Measurements from ENCODE around the gene TNFRSF25.
"Not testable (repeated sequence)": the region's sequence is repeated elsewhere in the genome, so short reads cannot be mapped to it uniquely, and the experiment has no call there.

TNFRSF25 gene

DNA sequence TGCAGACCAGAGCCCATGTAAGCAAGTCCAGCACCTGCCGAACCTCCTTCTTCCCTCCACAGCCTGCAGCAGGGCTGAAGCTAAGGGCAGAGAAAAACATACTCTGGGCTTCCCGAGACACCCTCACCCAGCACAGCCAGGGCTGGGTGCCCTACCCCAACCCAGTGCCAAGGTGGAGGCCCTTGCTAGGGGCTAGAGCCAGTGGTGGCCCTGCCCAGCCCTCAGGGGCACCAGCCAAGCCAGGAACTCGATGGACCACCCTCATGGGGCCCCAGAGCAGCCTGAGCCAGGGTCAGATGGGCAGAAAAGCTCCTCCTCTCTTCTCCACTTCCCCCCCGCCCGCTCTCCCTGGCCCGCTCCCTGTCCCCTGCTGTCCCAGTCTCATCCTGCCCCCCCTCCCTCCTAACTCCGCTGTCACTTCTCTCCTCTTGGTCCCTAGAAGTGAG, 15.9 kb downstream of the TNFRSF25 start:
- no peak for DNase-seq

DNA sequence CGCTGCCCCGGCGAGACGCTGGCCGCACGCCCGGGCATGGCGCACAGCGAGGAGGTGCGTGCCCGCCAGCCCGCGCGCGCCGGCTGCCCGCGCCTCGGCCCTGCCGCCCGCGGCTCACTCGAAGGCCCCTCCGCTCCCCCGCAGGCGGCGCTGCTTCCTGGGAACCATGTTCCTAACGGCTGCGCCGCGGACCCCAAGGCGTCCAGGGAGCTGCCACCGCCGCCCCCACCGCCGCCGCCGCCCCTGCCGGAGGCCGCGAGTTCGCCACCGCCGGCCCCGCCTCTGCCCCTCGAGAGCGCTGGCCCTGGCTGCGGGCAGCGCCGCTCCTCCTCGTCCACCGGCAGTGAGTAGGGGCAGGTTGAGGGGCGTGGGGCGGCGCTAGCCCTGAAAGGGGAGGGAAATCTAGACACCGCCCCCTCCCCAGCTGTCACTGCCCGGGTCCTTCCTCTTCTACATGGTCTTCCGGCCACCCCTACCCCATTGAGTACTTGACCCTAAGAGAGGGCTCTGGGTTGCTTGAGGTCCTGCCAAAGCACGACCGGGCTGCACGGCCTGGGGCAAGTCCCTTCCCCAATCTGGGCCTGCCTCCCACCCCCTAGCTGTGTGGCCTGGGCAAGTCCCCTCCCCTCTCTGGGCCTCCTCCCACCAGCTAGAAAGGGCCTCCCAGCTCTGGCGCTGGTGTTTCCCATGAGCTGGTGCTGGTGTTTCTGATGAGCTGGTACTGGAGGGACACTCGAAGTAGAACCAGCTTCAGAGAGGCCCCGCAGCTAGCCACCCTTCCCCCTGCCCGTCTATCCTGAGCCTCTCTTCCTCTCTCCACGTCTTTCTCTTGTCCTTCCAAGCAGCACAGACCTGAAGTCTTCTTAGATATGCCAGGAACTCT, 17.0 kb downstream of the TNFRSF25 start:
- DNase-seq = no peak

DNA sequence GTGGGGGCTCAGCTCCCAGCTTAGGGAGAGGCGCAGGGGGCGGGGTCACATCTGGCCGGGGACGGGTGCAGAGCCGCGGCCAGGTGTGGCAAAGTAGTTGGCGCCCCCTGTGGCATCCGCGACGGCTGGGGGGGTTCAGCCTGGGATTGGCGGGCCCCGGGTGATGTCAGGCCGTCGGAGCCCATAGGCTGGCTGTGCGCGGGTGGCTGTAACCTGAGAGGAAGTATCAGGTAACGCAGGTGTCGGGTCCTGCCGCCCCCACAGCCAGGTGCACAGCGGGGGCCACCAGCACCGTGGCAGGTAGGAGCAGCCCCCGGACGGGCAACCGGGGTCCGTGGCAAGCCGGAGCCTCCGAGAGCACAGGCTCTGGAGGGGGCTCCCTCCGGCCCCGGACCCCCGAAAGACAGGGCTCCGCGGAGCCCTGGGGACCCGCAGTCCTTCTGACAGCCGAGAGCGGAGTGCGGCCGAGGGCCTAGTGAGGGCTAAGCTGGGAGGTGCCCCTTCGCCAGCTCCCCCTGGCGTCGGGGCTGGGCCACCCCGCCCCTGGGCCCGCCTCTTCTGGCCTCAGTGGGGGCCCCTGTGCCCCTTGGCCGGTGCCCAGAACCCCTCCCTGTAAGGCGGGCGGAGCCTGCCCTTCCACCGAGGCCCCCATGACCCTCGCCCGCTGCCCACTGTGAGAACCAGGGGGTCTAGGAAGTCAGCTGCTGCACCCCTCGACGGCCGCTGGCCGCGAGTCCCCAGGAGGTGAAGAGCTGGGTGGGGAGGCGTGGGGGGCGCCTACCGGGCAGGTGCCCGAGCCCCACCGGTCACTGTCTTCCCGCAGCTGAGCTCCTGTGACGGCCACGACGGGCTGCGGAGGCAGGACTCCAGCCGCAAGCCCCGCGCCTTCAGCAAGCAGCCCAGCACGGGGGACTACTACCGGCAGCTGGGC, 17.9 kb downstream of the TNFRSF25 start:
- peak; percentile 58 for DNase-seq

DNA sequence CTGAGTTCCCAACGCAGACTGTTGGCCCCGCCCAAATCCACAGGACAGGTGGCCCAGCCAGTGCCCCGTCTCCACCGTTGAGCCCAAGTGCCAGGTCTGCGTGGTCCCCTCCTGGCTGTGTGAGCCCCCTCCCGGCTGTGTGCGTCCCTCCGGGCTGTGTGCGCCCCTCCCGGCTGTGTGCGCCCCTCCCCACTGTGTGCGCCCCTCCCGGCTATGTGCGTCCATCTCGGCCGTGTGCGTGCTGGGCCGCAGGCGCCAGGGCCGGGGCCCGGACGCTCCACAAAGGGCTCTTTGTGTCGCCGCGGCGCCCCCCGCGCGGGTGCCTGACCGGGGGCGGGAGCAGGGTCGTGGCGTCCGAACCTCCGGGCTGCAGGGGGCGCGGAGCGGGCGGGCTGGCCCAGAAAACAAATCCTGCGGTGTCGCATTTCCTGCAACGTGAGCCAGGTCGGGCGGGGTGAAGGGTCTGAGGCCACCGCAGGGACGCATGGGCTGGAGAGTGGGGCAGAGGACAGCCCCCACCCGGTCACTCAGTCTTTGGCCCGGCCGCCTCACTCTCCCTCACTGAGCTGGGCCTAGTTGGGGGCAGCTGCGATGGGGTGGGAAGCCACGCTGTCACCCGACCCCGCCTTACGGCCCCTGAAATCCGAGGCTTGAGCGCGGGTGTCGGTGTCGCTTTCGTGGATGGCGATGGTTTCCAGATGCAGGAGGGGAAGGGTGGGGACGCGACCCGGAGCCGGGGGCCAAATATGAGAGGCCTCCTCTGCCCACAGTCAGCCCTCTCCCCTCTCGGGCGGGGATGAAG, 18.8 kb downstream of the TNFRSF25 start:
- DNase-seq = no peak

GRCh38 chr1:6446665-6447015, 19.3 kb downstream of the TNFRSF25 start:
- DNase-seq = no peak

- DNase-seq = not testable (repeated sequence)
Measured at GRCh38 chr1:6445929-6446328, 20.0 kb downstream of the TNFRSF25 start.

DNA sequence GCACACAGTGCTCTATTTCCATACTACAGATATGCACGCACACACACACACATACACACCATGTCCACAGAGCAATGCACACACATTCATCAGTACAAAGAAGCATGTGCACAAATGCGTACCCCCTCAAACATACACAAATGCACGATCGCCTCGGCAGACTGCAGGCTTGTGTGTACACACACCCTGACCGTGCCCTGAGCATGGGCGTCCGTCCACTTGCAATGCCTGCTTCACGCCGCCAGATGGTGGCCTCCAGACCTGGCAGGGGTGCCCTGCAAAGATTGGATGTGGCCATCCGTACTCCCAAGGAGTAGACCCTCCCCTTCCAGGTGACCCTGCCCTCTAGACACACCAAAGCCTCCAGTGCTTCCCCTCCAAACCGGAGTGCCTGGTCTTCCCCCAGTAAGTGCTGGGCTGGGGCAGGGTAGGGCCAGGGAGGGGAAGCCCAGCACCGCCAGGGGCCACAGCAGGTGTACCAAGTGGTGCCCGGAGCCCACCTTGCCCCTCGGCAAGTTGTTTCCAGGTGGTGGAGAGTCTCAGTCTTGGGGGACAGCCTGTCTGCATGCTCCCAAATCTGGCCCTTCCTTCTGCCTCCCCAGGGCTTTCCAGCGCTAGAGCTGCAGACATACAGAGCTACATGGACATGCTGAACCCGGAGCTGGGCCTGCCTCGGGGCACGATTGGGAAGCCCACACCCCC, 20.8 kb downstream of the TNFRSF25 start:
- peak; percentile 29 for DNase-seq

DNA sequence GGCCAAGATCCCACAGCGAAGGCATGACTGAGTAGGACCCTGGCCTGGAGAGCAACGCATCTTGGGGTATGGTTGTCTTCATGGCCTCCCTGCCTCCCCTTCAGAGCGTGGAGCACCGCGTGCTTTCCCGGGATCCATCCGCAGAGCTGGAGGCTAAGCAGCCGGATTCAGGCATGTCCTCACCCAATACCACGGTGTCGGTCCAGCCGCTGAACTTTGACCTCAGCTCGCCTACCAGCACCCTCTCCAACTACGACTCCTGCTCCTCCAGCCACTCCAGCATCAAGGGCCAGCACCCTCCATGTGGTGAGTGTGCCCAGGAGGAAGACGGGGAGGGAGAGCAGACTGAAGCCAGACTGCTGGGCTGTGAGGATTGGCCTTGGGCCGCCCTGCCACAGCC, 21.6 kb downstream of the TNFRSF25 start:
- no peak for DNase-seq

DNA sequence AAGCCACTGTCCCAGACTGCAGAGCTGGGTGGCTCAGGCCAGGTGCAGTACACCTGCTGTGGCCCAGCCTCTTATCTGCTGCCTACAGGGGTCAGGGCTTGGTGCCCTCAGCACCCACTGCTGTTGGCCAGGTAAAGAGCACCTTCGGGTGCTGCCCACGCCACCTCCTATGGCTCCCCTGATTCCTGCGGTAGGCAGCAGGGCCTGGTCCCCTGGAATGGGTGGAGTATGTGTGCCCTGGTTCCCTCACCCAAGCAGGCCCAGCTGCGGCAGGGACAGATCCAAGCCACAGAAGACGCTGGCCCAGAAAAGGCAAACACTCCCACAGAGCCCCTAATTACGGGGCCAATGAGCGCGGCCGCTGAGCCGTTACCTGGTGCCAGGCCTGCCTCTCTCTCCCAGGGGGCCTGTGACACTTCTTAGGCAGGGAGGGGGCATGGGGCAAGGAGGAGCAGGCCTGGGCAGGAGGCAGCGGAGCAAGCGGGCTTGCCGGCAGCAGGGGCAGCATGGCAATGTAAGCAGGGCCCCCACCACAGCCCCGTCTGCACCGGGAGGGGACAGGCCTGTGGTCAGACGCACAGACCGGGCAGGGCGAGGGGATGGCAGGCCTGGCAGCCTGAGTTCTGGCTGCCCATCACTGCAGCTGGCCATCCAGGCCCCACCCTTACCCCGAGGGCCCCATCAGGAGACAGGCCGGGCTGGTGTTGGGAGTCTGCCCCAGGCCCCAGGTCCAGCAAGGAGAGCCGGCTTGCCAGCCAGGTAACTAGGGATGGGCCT, 22.4 kb downstream of the TNFRSF25 start:
- DNase-seq = no peak

- no peak for DNase-seq
Measured at GRCh38 chr1:6441586-6441985, 24.4 kb downstream of the TNFRSF25 start.

GRCh38 chr1:6440198-6441126, 25.5 kb downstream of the TNFRSF25 start:
- DNase-seq = peak; percentile 65

DNA sequence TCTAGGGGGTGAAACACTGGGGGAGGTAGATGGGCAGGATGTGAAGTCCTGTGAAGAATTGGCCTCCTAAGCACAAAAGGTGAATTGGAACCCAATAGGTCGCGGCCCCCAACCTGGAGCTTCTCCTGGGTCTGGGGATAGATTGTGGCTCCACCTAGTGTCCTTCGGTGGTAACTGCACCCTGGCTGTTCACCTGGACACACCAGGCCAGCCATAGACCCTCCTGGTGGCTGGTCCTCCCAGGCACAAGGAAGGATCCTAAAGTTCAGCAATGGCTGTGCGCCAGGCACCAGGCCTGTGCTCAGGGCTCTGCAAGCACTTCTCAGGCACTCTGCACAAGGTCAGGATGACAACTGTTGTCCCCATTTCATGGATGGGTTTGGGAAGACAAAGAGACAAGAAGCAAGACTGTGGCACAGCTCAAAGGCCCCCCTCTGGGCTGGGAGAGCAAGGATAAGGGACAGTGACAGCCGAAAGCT, 27.9 kb downstream of the TNFRSF25 start:
- peak; percentile 68 for DNase-seq

- not testable (repeated sequence) for DNase-seq
Measured at GRCh38 chr1:6437012-6437700, 28.8 kb downstream of the TNFRSF25 start.

GRCh38 chr1:6436277-6436676, 29.7 kb downstream of the TNFRSF25 start:
- not testable (repeated sequence) for DNase-seq

DNA sequence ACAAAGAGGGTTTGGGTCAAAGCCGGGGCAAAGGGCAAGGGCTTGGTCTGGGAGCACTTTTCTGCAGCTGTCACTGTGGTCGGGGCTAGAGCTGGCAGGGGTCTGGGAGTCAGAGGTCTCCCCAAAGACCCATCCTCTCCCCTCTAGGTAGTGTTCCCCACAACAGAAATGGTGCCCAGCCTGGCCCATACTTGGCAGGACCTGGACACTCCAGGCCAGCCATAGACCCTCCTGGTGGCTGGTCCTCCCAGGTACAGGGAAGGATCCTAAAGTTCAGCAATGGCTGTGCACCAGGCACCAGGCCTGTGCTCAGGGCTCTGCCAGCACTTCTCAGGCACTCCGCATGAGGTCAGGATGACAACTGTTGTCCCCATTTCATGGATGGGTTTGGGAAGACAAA, 30.4 kb downstream of the TNFRSF25 start:
- no peak for DNase-seq

DNA sequence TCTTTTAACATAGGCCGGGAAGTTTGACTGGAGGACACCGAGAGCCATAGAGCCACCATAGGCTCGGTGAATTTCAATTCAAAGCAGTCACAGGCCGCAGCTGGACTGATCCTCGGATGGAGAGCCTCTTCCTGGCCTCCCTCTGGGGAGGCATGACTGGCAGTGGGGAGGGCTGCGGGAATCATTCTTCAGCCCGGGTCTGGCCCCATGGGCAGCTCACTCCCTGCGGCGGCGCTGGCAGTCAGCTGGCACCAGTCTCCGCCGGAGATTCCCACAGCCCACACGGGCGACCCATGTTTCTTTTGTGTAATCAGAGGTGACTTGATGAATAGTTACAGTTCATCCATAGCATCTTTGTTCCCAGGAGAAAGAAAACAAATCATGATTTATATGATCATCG, 30.8 kb downstream of the TNFRSF25 start:
- DNase-seq = no peak

DNA sequence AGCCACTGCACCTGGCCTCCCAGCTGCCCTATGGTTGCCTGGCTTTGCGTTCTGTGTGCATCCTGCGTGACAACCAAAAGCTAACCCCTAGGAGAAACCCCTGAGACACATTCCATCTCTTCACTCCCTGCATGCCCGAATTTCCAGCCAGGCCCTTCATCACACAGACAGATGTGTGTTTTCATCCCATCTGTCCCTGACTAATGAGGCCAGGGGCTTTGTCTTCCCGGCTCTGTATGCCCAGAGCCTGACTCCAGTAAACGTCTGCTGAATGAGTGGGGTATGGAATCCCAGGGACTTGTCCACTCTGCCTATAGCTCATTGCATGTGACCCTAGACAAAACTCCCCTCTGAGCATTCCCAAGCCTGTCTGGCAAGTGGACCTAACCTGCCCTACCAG, 31.8 kb downstream of the TNFRSF25 start:
- no peak for DNase-seq

DNA sequence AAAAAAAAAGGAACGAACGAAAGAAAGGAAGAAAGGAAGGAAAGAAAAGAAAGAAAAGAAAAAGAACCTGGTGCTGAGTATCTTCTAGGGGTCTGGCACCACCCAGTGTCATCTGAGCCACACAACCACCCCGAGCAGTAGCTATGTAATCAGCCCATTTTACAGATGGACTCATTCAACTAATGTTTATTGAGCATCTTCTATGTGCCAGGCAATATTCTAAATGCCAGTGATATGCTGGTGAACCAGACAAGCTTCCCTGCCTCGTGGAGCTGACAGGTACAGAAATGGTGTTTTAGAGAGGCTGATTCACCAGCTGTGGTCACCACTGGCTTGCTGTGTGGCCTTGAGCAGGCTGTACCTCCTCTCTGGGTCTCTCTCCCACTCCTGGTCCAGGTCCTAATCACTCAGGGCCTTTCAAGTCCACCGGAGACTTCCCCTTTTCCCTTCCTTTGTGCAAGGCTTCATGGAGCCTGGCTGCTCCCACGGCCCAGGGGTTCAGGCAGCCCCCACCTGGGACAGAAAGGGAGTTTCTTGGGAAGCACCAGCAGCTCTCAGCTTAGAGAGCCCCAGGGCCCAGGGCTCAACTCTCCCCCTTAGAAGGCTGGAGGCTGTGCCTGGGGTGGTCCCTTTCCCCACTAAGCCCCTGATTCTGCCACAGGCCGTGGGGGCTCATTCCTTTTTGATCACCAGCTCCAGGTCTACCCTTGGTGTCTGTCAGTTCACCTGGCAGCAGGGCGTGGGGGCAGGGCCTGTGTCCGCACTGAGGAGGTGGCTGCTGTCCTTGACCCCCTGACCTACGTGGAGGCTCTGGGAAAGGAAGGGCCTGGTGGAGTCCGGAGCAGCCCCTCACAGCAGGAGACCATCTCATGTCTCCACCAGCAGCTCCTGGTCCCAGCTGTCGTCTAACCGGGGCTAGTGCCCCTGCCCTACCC, 34.1 kb downstream of the TNFRSF25 start:
- DNase-seq = not testable (repeated sequence)

All from central memory CD4-positive, alpha-beta T cell (primary cell).